Mucosa of stomach (tissue), 1 donor: ENCODE measurements around the gene CSTF3.
"Not testable (repeated sequence)": the region's sequence is repeated elsewhere in the genome, so short reads cannot be mapped to it uniquely, and the experiment has no call there.

Experiments used
- H3K27me3 ChIP-seq: one replicate; pipeline ENCODE4 v1.7.0; 2013; ENCODE audit warnings: mild to moderate bottlenecking, low read length; ENCODE audit not compliant: control insufficient read depth, insufficient read depth
- H3K36me3 ChIP-seq: one replicate; pipeline ENCODE4 v1.7.0; 2013; ENCODE audit warnings: low read length; ENCODE audit not compliant: control insufficient read depth, insufficient read depth
- H3K4me1 ChIP-seq: one replicate; pipeline ENCODE4 v1.7.0; 2013; ENCODE audit warnings: mild to moderate bottlenecking, low read length; ENCODE audit not compliant: control insufficient read depth, insufficient read depth
- H3K4me3 ChIP-seq: one replicate; pipeline ENCODE4 v1.7.0; 2013; ENCODE audit warnings: low read length
- H3K9ac ChIP-seq: one replicate; pipeline ENCODE4 v1.7.0; 2013; ENCODE audit warnings: mild to moderate bottlenecking, low read length, moderate library complexity
- H3K9me3 ChIP-seq: one replicate; pipeline ENCODE4 v1.7.0; 2013; ENCODE audit warnings: mild to moderate bottlenecking, low read length, moderate library complexity; ENCODE audit not compliant: control insufficient read depth
- donor health status: Pancreatic carcinoma.

Gene CSTF3

GRCh38 chr11:33157103-33158027 lies 3.9 kb downstream of the CSTF3 start:
- Histone ChIP-seq H3K27me3 (no peaks in the 10 kb centered on the region), H3K4me1 (peaks cover 12% of the 10 kb centered on the region), H3K9ac (no peak overlapping the region), H3K36me3 (no peaks in the 10 kb centered on the region), H3K4me3 (no peak overlapping the region), H3K9me3 (no peaks in the 10 kb centered on the region)

- no peaks in the 10 kb centered on the region for H3K9me3 ChIP-seq
- H3K36me3 ChIP-seq, result no peaks in the 10 kb centered on the region
- H3K4me1 ChIP-seq, result no peaks in the 10 kb centered on the region
- H3K4me3 ChIP-seq, result no peak overlapping the region
- H3K9ac ChIP-seq, result no peak overlapping the region
- H3K27me3 ChIP-seq, result no peaks in the 10 kb centered on the region
Observed at GRCh38 chr11:33151399-33151798, 9.9 kb downstream of the CSTF3 start.

GRCh38 chr11:33147559-33147958 lies 13.7 kb downstream of the CSTF3 start:
- no peaks in the 10 kb centered on the region for H3K4me1 ChIP-seq
- no peaks in the 10 kb centered on the region for H3K36me3 ChIP-seq
- H3K27me3 ChIP-seq, result no peaks in the 10 kb centered on the region
- H3K9ac ChIP-seq, result no peak overlapping the region
- no peaks in the 10 kb centered on the region for H3K9me3 ChIP-seq
- no peak overlapping the region for H3K4me3 ChIP-seq

- Histone ChIP-seq H3K27me3 (no peaks in the 10 kb centered on the region), H3K4me3 (no peak overlapping the region), H3K4me1 (no peaks in the 10 kb centered on the region), H3K9ac (no peak overlapping the region), H3K9me3 (no peaks in the 10 kb centered on the region), H3K36me3 (no peaks in the 10 kb centered on the region)
Observed at GRCh38 chr11:33135768-33136443, 25.4 kb downstream of the CSTF3 start.

- Histone ChIP-seq H3K36me3 (no peaks in the 10 kb centered on the region), H3K9me3 (no peaks in the 10 kb centered on the region), H3K4me3 (no peak overlapping the region), H3K27me3 (no peaks in the 10 kb centered on the region), H3K4me1 (no peaks in the 10 kb centered on the region), H3K9ac (no peak overlapping the region)
Observed at GRCh38 chr11:33135216-33135615, 26.1 kb downstream of the CSTF3 start.

GRCh38 chr11:33134276-33134675 lies 27.0 kb downstream of the CSTF3 start:
- no peaks in the 10 kb centered on the region for H3K4me1 ChIP-seq
- no peak overlapping the region for H3K4me3 ChIP-seq
- H3K27me3 ChIP-seq, result no peaks in the 10 kb centered on the region
- H3K9ac ChIP-seq, result no peak overlapping the region
- H3K36me3 ChIP-seq, result no peaks in the 10 kb centered on the region
- no peaks in the 10 kb centered on the region for H3K9me3 ChIP-seq

GRCh38 chr11:33133761-33134160 lies 27.5 kb downstream of the CSTF3 start:
- no peak overlapping the region for H3K4me3 ChIP-seq
- H3K36me3 ChIP-seq, result no peaks in the 10 kb centered on the region
- H3K9me3 ChIP-seq, result no peaks in the 10 kb centered on the region
- no peak overlapping the region for H3K9ac ChIP-seq
- no peaks in the 10 kb centered on the region for H3K4me1 ChIP-seq
- H3K27me3 ChIP-seq, result no peaks in the 10 kb centered on the region

- no peaks in the 10 kb centered on the region for H3K4me1 ChIP-seq
- H3K36me3 ChIP-seq, result no peaks in the 10 kb centered on the region
- no peaks in the 10 kb centered on the region for H3K9me3 ChIP-seq
- H3K4me3 ChIP-seq, result no peak overlapping the region
- H3K9ac ChIP-seq, result no peak overlapping the region
- no peaks in the 10 kb centered on the region for H3K27me3 ChIP-seq
Observed at GRCh38 chr11:33132510-33132909, 28.8 kb downstream of the CSTF3 start.

GRCh38 chr11:33128739-33129138 lies 32.5 kb downstream of the CSTF3 start:
- no peaks in the 10 kb centered on the region for H3K27me3 ChIP-seq
- no peak overlapping the region for H3K4me3 ChIP-seq
- no peaks in the 10 kb centered on the region for H3K9me3 ChIP-seq
- H3K9ac ChIP-seq, result no peak overlapping the region
- H3K4me1 ChIP-seq, result no peaks in the 10 kb centered on the region
- no peaks in the 10 kb centered on the region for H3K36me3 ChIP-seq

GRCh38 chr11:33125611-33126010 lies 35.7 kb downstream of the CSTF3 start:
- Histone ChIP-seq H3K4me3 (no peak overlapping the region), H3K9me3 (no peaks in the 10 kb centered on the region), H3K9ac (no peak overlapping the region), H3K27me3 (no peaks in the 10 kb centered on the region), H3K4me1 (no peaks in the 10 kb centered on the region), H3K36me3 (no peaks in the 10 kb centered on the region)

- no peak overlapping the region for H3K4me3 ChIP-seq
- no peaks in the 10 kb centered on the region for H3K4me1 ChIP-seq
- H3K27me3 ChIP-seq, result no peaks in the 10 kb centered on the region
- H3K9me3 ChIP-seq, result no peaks in the 10 kb centered on the region
- H3K9ac ChIP-seq, result no peak overlapping the region
- no peaks in the 10 kb centered on the region for H3K36me3 ChIP-seq
Observed at GRCh38 chr11:33125025-33125424, 36.3 kb downstream of the CSTF3 start.

- not testable (repeated sequence) for H3K27me3 ChIP-seq, H3K9me3 ChIP-seq, H3K9ac ChIP-seq, H3K4me3 ChIP-seq, H3K36me3 ChIP-seq, H3K4me1 ChIP-seq
Observed at GRCh38 chr11:33122696-33123095, 38.6 kb downstream of the CSTF3 start.
